Measurements from ENCODE around the gene CEACAM16. TPM values are rescaled to one million over a fixed set of nuclear protein-coding genes. Genes with fewer than 3 reads are reported as not detected.
A peak's percentile ranks its signal among the peaks of the same experiment; 100 is the strongest.

CEACAM16 gene
- total and polyA plus RNA-seq, 12 donors, result 0.27 to 1.4 (median 0.57) TPM; not detected in 7

DNA sequence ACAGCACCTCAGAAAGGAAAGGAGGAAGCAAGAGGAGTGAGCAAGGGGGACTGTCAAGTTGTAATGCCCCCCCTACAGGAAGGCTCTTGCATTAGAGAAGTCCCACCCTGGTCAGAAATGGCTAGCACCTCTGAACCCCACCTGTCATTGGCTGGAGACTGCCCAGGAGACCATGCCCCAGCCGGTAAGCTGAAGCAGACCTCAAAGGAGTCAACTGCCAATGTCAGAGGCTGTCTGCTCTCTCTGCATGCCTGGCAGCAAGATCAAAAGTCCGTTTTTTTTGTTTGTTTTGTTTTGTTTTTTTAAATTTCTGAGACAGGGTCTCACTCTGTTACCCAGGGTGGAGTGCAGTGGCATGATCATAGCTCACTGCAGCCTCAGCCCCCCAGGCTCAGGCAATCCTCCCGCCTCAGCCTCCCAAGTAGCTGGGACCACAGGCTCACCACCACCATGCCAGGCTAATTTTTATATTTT is 41.4 kb downstream of the CEACAM16 start:
- TF ChIP-seq CTCF (IDR thresholded peaks at IDR 0.05) (no peak), POLR2A (IDR thresholded peaks at IDR 0.05) (no peak)
- Histone ChIP-seq H3K36me3 (replicated peaks in 1 of 2) (no peaks in the 10 kb centered on the region), H3K4me3 (no peak overlapping the region), H3K27ac (peak overlapping the region in 4 of 5 donors; percentile 80 to 98 (median 92)), H3K27me3 (no peaks in the 10 kb centered on the region), H3K4me1 (replicated peaks in 1 of 2) (peaks cover 47 to 78% of the 10 kb centered on the region in 2 donors), H3K9me3 (replicated peaks in 1 of 3) (no peaks in the 10 kb centered on the region)
- intact Hi-C loops (cut with DNase I), result no loop called here
- 39 to 48% (median 44%) methylated on average over 3 of the region's 3 CpGs for WGBS, 4 donors
- DNase-seq, result no peak

GRCh38 chr19:44741258-44741731 is 42.3 kb downstream of the CEACAM16 start:
- peak overlapping the region; percentile 70 to 98 (median 90) for H3K27ac ChIP-seq
- H3K4me1 ChIP-seq (replicated peaks in 1 of 2), result peaks cover 47 to 78% of the 10 kb centered on the region in 2 donors

GRCh38 chr19:44741841-44742329 is 42.9 kb downstream of the CEACAM16 start:
- Histone ChIP-seq H3K36me3 (replicated peaks in 1 of 2) (no peaks in the 10 kb centered on the region), H3K9me3 (replicated peaks in 1 of 3) (no peaks in the 10 kb centered on the region), H3K27ac (peak overlapping the region; percentile 75 to 98 (median 93)), H3K4me3 (no peak overlapping the region), H3K4me1 (replicated peaks in 1 of 2) (peaks cover 51 to 80% of the 10 kb centered on the region in 2 donors), H3K27me3 (no peaks in the 10 kb centered on the region)
- DNase-seq, result peak; percentile 99 to 100 (median 100)
- TF ChIP-seq POLR2A (IDR thresholded peaks at IDR 0.05) (peak in 1 of 2 donors; percentile 69), CTCF (IDR thresholded peaks at IDR 0.05) (no peak)
- 0 to 4% (median 2%) methylated on average over 5 to 13 of the region's 13 CpGs for WGBS, 4 donors
- intact Hi-C loops (cut with DNase I), result no loop called here

More at GRCh38 chr19:44741258-44741731, 42.3 kb downstream of the CEACAM16 start:
- no peaks in the 10 kb centered on the region for H3K36me3 ChIP-seq (replicated peaks in 1 of 2)
- intact Hi-C loops (cut with DNase I), result no loop called here
- WGBS, 4 donors, result 33 to 51% (median 45%) methylated on average over 6 of the region's 6 CpGs
- no peak overlapping the region for H3K4me3 ChIP-seq
- TF ChIP-seq POLR2A (IDR thresholded peaks at IDR 0.05) (no peak), CTCF (IDR thresholded peaks at IDR 0.05) (no peak)
- no peaks in the 10 kb centered on the region for H3K27me3 ChIP-seq
- H3K9me3 ChIP-seq (replicated peaks in 1 of 3), result no peaks in the 10 kb centered on the region
- peak in 5 of 7 donors; percentile 66 to 83 (median 75) for DNase-seq

GRCh38 chr19:44742330-44743061 is 43.5 kb downstream of the CEACAM16 start:
- H3K27ac ChIP-seq, result peak overlapping the region; percentile 75 to 98 (median 93)
- TF ChIP-seq CTCF (IDR thresholded peaks at IDR 0.05) (peak in 1 of 6 experiments; percentile 8), POLR2A (IDR thresholded peaks at IDR 0.05) (no peak)
- H3K4me1 ChIP-seq (replicated peaks in 1 of 2), result peaks cover 50 to 78% of the 10 kb centered on the region in 2 donors
- DNase-seq, result peak; percentile 39 to 84 (median 71)
- H3K27me3 ChIP-seq, result no peaks in the 10 kb centered on the region
- intact Hi-C loops (cut with DNase I), result no loop called here
- no peak overlapping the region for H3K4me3 ChIP-seq
- WGBS, 4 donors, result 36 to 46% (median 40%) methylated on average over 17 to 20 of the region's 20 CpGs
- no peaks in the 10 kb centered on the region for H3K36me3 ChIP-seq (replicated peaks in 1 of 2)
- H3K9me3 ChIP-seq (replicated peaks in 1 of 3), result no peaks in the 10 kb centered on the region
